ENCODE results near the gene ZNF618. TPM values are rescaled to one million over a fixed set of nuclear protein-coding genes. Genes with fewer than 3 reads are reported as not detected.

The ZNF618 gene
- total and polyA plus RNA-seq, 2 experiments from 2014 or later = 12.1 to 22.1 TPM

DNA sequence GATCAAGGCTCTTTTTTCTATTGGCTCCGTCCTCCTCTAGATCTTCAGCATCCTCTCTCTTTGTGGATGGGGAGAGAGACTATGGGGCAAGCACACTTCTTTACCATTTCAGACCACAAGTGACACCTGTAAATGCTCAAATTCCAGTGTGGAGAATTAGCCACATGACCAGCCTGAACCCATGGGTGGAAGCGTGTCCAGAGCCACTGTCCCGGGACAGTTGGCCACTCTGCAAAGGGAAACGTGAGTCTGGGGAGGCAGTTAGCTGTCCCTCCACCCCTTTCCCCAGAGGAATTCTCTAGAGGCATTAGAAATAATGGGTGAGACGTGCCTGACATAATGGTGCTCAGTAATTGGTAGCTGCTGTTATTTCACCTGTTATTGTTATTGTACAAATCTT, 161.1 kb downstream of the ZNF618 start:
- no peaks in the 10 kb centered on the region for H3K27me3 ChIP-seq (ENCODE audit: insufficient read depth)
- Mint-ChIP-seq H3K4me1 (peaks cover 12% of the 10 kb centered on the region), H3K27me3 (ENCODE audit: insufficient read depth, low read depth, poor library complexity) (peaks cover 8% of the 10 kb centered on the region), H3K27ac (no peak overlapping the region), H3K4me3 (no peak overlapping the region), H3K36me3 (ENCODE audit: low read depth) (peaks cover 29% of the 10 kb centered on the region), H3K9me3 (no peaks in the 10 kb centered on the region)
- H3K79me2 ChIP-seq (replicated peaks; ENCODE audit: insufficient read depth) = no peaks in the 10 kb centered on the region
- H3K4me3 ChIP-seq = no peak overlapping the region
- no peaks in the 10 kb centered on the region; the same call in 1 of the 2 replicates for H3K36me3 ChIP-seq (ENCODE audit: insufficient read depth)
- H3K4me1 ChIP-seq (ENCODE audit: insufficient read depth) = peaks cover 14% of the 10 kb centered on the region
- no peaks in the 10 kb centered on the region for H3K9me2 ChIP-seq (ENCODE audit: insufficient read depth)
- H4K20me1 ChIP-seq (replicated peaks; ENCODE audit: insufficient read depth) = no peaks in the 10 kb centered on the region; the same call in 1 of the 2 replicates
- no peak for ATAC-seq
- no peak overlapping the region for H3K4me2 ChIP-seq
- no peak for DNase-seq (ENCODE audit: low spot score)
- TF ChIP-seq NANOG (IDR thresholded peaks at IDR 0.05; ENCODE audit: borderline replicate concordance) = no peak
- no peak for TF ChIP-seq ZNF331 (CRISPR knock-in tag; IDR thresholded peaks at IDR 0.05; ENCODE audit: low read depth)
- TF ChIP-seq EZH2phosphoT487 (IDR thresholded peaks at IDR 0.05; ENCODE audit: unreplicated experiment) = no peak
- no peak overlapping the region for H3K27ac ChIP-seq (ENCODE audit: low read depth)
- H2AFZ ChIP-seq = no peak overlapping the region
- H3F3A ChIP-seq (replicated peaks; ENCODE audit: low read depth) = peaks cover 4% of the 10 kb centered on the region; the same call in 1 of the 2 replicates

DNA sequence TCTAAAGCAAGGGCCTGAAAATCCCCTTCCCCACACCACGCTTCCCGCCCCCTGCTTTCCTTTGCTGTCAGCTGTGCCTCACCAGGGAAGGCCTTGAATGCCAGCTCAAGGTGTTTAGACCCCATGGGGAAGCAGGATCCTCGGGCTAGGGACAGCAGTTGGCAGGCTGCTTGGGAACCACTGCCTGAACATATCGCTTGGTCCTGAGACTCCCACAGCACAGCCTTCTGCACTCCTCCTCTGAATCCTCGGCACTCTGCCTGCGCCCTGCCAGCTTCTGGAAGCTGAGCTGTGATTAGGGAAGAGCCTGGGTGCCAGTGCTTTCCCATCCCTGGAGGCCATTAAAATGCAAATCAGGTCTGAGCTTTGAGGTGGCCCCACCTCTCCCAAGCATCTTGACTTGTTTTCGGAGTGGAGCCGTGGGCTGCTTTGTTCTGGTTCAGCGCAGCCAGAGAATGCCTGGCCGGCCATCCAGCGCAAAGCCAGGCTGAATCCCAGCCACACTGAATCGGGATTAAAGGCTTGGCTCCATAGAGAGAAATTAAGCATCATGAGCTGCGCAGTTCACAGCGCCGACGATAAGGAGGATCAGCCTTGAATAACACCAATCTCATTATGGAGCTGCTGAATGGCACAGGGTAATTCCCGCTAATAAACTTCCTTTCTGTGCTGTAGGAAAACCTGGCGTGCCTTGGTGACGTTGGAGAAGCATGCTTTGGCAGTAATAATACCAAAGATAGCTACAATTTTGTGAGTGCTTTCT, 162.0 kb downstream of the ZNF618 start:
- peaks cover 21% of the 10 kb centered on the region for H3K36me3 Mint-ChIP-seq (ENCODE audit: low read depth)
- Histone ChIP-seq H2AFZ (no peak overlapping the region), H3K4me3 (no peak overlapping the region), H4K20me1 (replicated peaks; ENCODE audit: insufficient read depth) (no peaks in the 10 kb centered on the region; the same call in 1 of the 2 replicates), H3F3A (replicated peaks; ENCODE audit: low read depth) (peaks cover 4% of the 10 kb centered on the region; the same call in 1 of the 2 replicates), H3K27me3 (ENCODE audit: insufficient read depth) (no peaks in the 10 kb centered on the region), H3K4me1 (ENCODE audit: insufficient read depth) (peaks cover 14% of the 10 kb centered on the region), H3K27ac (ENCODE audit: low read depth) (peak overlapping the region; percentile 85), H3K4me2 (no peak overlapping the region), H3K9me2 (ENCODE audit: insufficient read depth) (no peaks in the 10 kb centered on the region), H3K79me2 (replicated peaks; ENCODE audit: insufficient read depth) (no peaks in the 10 kb centered on the region), H3K36me3 (ENCODE audit: insufficient read depth) (no peaks in the 10 kb centered on the region; the same call in 1 of the 2 replicates)
- peak; percentile 95 for ATAC-seq
- no peak overlapping the region for H3K4me3 Mint-ChIP-seq
- H3K27me3 Mint-ChIP-seq (ENCODE audit: insufficient read depth, low read depth, poor library complexity) = peaks cover 4% of the 10 kb centered on the region
- peak; percentile 78 for DNase-seq (ENCODE audit: low spot score)
- peaks cover 12% of the 10 kb centered on the region for H3K4me1 Mint-ChIP-seq
- H3K9me3 Mint-ChIP-seq = no peaks in the 10 kb centered on the region
- H3K27ac Mint-ChIP-seq = peak overlapping the region; percentile 59; the same call in 1 of the 2 replicates
- TF ChIP-seq STAT1 (IDR thresholded peaks at IDR 0.05; ENCODE audit: unreplicated experiment) (no peak), JUNB (IDR thresholded peaks at IDR 0.05; ENCODE audit: unreplicated experiment) (no peak), NANOG (IDR thresholded peaks at IDR 0.05; ENCODE audit: borderline replicate concordance) (no peak), ZNF114 (CRISPR knock-in tag; IDR thresholded peaks at IDR 0.05) (no peak), CREB1 (CRISPR knock-in tag; IDR thresholded peaks at IDR 0.05; ENCODE audit: low read depth) (no peak)
- TF ChIP-seq, protein P1, sequence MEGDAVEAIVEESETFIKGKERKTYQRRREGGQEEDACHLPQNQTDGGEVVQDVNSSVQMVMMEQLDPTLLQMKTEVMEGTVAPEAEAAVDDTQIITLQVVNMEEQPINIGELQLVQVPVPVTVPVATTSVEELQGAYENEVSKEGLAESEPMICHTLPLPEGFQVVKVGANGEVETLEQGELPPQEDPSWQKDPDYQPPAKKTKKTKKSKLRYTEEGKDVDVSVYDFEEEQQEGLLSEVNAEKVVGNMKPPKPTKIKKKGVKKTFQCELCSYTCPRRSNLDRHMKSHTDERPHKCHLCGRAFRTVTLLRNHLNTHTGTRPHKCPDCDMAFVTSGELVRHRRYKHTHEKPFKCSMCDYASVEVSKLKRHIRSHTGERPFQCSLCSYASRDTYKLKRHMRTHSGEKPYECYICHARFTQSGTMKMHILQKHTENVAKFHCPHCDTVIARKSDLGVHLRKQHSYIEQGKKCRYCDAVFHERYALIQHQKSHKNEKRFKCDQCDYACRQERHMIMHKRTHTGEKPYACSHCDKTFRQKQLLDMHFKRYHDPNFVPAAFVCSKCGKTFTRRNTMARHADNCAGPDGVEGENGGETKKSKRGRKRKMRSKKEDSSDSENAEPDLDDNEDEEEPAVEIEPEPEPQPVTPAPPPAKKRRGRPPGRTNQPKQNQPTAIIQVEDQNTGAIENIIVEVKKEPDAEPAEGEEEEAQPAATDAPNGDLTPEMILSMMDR (conservative IDR thresholded peaks at IDR 0.05; ENCODE audit: low read depth in 2 of 2) = no peak
- TF ChIP-seq, protein P2, sequence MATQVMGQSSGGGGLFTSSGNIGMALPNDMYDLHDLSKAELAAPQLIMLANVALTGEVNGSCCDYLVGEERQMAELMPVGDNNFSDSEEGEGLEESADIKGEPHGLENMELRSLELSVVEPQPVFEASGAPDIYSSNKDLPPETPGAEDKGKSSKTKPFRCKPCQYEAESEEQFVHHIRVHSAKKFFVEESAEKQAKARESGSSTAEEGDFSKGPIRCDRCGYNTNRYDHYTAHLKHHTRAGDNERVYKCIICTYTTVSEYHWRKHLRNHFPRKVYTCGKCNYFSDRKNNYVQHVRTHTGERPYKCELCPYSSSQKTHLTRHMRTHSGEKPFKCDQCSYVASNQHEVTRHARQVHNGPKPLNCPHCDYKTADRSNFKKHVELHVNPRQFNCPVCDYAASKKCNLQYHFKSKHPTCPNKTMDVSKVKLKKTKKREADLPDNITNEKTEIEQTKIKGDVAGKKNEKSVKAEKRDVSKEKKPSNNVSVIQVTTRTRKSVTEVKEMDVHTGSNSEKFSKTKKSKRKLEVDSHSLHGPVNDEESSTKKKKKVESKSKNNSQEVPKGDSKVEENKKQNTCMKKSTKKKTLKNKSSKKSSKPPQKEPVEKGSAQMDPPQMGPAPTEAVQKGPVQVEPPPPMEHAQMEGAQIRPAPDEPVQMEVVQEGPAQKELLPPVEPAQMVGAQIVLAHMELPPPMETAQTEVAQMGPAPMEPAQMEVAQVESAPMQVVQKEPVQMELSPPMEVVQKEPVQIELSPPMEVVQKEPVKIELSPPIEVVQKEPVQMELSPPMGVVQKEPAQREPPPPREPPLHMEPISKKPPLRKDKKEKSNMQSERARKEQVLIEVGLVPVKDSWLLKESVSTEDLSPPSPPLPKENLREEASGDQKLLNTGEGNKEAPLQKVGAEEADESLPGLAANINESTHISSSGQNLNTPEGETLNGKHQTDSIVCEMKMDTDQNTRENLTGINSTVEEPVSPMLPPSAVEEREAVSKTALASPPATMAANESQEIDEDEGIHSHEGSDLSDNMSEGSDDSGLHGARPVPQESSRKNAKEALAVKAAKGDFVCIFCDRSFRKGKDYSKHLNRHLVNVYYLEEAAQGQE (IDR thresholded peaks at IDR 0.05; ENCODE audit: unreplicated experiment) = no peak
- TF ChIP-seq, protein P3, sequence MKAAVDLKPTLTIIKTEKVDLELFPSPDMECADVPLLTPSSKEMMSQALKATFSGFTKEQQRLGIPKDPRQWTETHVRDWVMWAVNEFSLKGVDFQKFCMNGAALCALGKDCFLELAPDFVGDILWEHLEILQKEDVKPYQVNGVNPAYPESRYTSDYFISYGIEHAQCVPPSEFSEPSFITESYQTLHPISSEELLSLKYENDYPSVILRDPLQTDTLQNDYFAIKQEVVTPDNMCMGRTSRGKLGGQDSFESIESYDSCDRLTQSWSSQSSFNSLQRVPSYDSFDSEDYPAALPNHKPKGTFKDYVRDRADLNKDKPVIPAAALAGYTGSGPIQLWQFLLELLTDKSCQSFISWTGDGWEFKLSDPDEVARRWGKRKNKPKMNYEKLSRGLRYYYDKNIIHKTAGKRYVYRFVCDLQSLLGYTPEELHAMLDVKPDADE (IDR thresholded peaks at IDR 0.05) = no peak
